SIG-M5 treated with dmso at 0.1 percent for 504 hours (cell line): ENCODE results near the gene PRPF4.
A peak's percentile ranks its signal among the peaks of the same experiment; 100 is the strongest.
"Not testable (repeated sequence)": the region's sequence is repeated elsewhere in the genome, so short reads cannot be mapped to it uniquely, and the experiment has no call there.

ENCODE experiments used
- DNase-seq: peaks from one replicate; lab custom pipeline; 2025; ENCODE audit not compliant: unreplicated experiment; lab: John Stamatoyannopoulos, UW

Gene PRPF4

DNA sequence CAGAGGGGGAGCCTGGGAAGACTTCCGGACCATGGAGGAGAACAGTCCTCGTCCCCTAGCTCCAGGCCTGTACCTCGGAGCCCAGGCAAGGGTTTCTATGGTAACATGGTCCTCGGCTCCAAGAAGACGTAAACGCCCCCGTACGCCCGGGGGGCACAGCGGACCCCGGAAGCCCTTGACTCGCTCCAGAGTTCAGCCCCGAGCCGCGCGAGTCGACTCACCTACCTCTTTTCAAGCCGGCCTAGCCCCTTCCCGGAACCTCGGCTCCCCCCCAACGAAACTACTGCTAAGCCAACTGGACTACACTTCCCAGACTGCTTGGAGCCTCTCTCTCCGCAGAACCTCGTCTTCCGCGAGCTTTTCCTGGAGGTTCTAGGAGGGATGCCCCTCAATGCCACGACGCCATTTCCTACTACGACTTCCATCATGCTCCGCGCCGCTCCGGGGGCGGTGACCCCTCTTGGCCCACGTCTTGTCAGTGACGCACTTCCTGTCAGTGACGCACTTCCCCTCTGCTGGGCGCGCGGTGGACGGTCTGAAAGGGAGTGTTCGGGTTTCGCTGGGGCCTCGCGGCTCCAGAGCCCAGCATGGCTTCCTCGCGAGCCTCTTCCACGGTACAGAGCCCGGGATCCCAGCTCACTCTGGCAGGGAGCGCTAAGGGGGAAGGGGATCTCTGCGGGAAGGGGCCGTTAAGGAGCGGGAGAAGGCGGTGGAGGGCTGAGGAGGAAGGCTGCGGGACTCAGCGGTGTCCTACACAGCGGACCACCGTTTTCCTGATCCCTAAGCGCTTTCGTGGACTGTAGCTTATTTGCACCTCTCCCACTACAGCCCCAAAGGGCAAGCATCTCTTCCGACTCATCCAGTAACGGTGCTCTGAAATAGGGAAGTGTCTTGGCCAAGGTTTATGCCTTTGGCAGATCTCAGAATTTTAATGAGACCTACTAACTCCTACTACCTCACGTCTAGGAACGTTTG, at the start of gene PRPF4, which contains the start of gene CDC26:
TSS of gene PRPF4 (plus strand) at position 502 of the 975 bp plus-strand sequence. CDS start at position 588, 86 bp downstream.
TSS of gene CDC26 (minus strand) at position 416 of the 975 bp plus-strand sequence. CDS start 3,065 bp downstream, outside the sequence.
- peak; percentile 98 for DNase-seq

DNA sequence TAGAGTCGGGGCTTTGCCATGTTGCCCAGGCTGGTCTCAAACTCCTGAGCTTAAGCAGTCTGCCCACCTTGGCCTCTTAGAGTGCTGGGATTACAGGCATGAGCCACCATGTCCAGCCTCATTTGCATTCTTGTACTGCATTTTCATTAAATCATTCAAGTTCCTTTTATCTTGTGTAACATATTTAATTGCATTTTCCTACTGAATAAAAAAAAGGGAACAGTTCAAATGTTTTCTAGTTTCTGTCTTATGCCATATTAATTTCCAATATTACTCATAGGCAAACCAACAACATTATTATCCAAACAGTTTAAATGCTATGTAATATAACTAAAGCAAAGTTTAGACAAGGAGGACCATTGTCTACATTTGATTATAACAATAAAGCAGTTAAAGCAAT, 48.0 kb upstream of the PRPF4 start:
- DNase-seq, result no peak

- DNase-seq, result no peak
Measured at GRCh38 chr9:113228130-113228665, 47.3 kb upstream of the PRPF4 start.

GRCh38 chr9:113231701-113232100, 43.8 kb upstream of the PRPF4 start:
- DNase-seq, result no peak

GRCh38 chr9:113235701-113236255, 39.7 kb upstream of the PRPF4 start:
- not testable (repeated sequence) for DNase-seq

DNA sequence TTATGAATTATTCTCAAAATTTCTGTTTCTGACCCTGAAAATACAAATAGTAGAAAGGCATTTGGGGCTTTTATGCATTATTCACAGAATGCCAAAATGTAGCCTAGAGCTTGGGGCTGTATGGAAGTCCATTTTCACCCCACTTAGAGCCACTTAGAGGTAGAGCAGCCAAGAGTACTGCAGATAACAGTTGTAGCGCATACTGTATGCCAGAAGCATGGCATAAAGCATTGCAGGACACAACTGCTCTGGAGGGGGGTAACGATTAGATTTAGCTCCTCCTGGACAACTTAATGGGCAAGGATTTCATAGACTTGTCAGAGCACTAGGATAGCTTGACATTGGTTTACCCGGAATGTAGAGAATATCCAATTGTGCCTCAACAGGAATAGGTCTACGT, 38.4 kb upstream of the PRPF4 start:
- DNase-seq, result no peak

- DNase-seq, result no peak
Measured at GRCh38 chr9:113238202-113238858, 37.1 kb upstream of the PRPF4 start.

DNA sequence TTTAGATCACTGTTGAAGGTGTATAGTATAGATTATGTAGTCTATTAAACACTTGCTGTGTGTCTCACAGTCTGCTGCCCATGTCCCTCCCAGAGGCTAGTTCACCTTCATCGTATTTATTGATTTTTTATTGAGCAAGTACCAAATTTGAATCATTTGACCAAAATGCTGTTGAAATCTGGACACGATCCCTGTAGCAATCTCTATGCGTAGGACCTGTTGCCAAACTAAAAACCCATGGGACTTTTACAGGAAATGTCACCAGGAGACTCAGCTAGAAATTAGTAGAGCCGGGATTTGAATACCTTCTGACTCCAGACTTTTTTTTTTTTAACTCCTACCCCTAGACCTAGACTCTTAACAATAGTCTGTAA, 36.6 kb upstream of the PRPF4 start:
- DNase-seq, result no peak

GRCh38 chr9:113241161-113241560, 34.3 kb upstream of the PRPF4 start:
- peak; percentile 6 for DNase-seq

GRCh38 chr9:113244556-113244955, 30.9 kb upstream of the PRPF4 start:
- DNase-seq, result no peak

DNA sequence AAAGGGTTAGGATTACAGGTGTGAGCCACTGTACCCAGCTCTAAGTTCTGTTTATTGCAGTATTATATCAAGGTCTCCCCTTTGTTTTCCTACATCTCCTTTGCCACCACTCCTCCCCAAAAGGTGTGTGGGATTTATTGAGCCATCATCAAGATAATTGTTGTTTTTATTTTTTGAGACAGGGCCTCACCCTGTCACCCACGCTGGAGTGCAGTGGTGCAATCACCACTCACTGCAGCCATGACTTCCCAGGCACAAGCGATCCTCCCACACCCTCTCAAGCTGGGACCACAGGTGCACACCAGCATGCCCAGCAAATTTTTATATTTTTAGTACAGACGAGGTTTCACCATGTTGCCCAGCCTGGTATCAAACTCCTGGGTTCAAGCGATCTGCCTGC, 29.6 kb upstream of the PRPF4 start:
- no peak for DNase-seq

- peak; percentile 6 for DNase-seq
Measured at GRCh38 chr9:113246928-113247327, 28.5 kb upstream of the PRPF4 start.

GRCh38 chr9:113247640-113248039, 27.8 kb upstream of the PRPF4 start:
- no peak for DNase-seq

DNA sequence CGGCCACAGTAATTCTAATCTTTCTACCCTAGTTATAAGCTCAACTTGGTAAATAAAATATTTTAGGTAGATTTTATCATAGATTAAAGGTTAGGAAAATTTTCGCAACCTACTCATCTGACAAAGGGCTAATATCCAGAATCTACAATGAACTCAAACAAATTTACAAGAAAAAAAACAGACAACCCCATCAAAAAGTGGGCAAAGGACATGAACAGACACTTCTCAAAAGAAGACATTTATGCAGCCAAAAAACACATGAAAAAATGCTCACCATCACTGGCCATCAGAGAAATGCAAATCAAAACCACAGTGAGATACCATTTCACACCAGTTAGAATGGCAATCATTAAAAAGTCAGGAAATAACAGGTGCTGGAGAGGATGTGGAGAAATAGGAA, 25.8 kb upstream of the PRPF4 start:
- not testable (repeated sequence) for DNase-seq

DNA sequence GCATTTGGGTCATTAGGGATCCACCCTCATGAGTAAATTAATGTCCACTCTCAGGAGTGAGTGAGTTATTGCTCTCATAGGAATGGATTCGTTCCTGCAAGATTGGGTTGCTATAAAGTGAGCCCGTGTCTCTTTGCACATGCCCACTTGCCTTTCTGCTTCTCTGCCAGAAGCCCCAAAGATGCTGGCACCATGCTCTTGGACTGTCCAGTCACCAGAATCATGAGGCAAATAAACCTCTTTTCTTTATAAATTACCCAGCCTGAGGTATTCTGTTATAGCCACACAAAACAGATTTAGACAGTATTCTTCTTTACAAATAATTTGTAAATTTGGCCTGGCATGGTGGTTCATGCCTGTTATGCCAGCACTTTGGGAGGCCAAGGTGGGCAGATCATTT, 24.7 kb upstream of the PRPF4 start:
- DNase-seq, result no peak

DNA sequence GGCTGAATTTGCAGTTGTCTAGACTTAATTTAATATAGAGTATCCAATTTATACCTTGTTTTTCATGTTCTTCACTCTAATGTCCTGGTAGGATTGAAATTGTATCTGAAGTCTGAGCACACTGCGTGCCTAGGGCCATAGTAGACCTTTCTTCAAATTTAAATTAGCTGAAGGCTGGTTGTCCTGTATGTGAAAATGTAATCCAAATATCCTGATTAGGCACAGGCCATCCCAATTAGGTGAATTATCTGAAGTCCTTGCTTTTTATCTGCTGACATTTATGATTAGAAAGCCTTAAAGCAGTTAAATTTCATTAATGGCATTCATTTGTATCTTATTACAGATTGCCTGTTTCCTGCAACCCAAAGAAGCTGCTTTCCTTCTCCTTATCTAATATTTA, 20.5 kb upstream of the PRPF4 start:
- DNase-seq, result no peak

- DNase-seq, result peak; percentile 7
Measured at GRCh38 chr9:113255438-113255837, 20.0 kb upstream of the PRPF4 start.

GRCh38 chr9:113257863-113258262, 17.6 kb upstream of the PRPF4 start:
- no peak for DNase-seq

DNA sequence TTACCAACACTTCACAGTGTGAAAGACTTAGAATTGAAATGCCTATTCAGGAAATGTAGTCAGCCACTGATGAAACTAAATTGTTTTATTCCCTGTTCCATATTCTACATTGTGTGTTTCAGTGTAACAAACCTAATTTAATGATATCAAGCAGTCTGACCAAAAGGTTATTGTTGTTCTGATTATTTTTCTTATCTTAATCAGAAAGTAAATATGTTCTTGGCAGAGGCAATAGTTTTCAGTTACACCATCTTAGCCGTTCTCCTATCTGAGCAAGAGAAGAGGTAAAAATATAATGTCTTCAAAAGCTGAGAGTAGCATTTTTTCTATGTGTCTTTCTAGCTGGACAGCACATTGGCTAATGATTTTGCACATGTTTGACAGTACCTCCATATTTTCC, 17.2 kb upstream of the PRPF4 start:
- no peak for DNase-seq

DNA sequence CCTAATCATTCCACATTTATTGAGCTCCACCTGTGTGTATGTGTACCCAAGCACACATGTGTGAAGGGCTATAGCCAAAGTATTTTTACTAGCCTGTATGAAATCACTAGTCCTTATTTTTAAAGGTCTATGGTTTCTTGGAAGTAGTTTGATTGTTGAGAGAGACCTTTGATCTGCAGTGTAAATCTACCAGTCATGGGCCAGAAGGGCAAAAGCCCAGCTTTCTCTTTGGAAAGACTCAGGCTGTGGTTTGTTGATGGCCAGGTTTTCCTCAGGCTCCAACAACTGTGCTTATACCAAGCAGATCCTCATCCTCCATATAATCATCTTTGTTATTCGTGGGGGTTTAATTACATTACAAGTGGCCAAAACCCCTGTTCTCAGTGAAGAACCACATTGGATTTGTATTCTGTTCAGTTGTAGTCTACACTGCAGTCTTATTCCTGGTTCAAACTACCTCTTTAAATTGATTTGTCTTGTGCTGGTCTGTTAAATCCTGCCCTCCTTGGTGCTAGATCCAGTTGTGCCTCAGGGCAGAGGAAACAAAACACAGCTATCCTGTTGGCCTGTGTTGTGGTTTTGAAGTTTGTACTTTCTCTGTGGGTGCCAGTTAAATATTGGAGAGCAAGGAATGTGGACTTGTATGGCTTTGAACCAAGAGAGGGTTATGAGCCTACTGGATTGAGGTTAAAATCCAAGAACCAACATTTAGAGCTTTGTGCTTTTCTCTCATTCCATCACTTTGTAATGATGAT, 13.4 kb upstream of the PRPF4 start:
- DNase-seq, result no peak

- no peak for DNase-seq
Measured at GRCh38 chr9:113266174-113266573, 9.3 kb upstream of the PRPF4 start.
